ENCODE measurements around the gene PTPN14.

PTPN14 gene

GRCh38 chr1:214435867-214436266 lies 115.5 kb downstream of the PTPN14 start:
- H3K4me3 ChIP-seq (ENCODE audit: low read depth in 1 of 2, low read length in 2 of 2): no peak overlapping the region
- peaks cover 5 to 18% of the 10 kb centered on the region in 2 donors for H3K4me1 ChIP-seq (ENCODE audit: control insufficient read depth in 1 of 2, insufficient read depth in 2 of 2, low read length in 2 of 2)
- H3K9me3 ChIP-seq (ENCODE audit: control insufficient read depth in 1 of 2, low read length in 2 of 2): no peaks in the 10 kb centered on the region

GRCh38 chr1:214432245-214432644 lies 119.2 kb downstream of the PTPN14 start:
- Histone ChIP-seq H3K4me3 (ENCODE audit: low read depth in 1 of 2, low read length in 2 of 2) (no peak overlapping the region), H3K36me3 (ENCODE audit: control insufficient read depth in 1 of 2, insufficient read depth in 2 of 2, low read length in 2 of 2) (no peaks in the 10 kb centered on the region), H3K27ac (ENCODE audit: low read depth, low read length) (no peak overlapping the region), H3K4me1 (ENCODE audit: control insufficient read depth in 1 of 2, insufficient read depth in 2 of 2, low read length in 2 of 2) (no peaks in the 10 kb centered on the region), H3K9me3 (ENCODE audit: control insufficient read depth in 1 of 2, low read length in 2 of 2) (no peaks in the 10 kb centered on the region), H3K27me3 (ENCODE audit: control insufficient read depth in 1 of 2, insufficient read depth in 2 of 2, low read length in 2 of 2) (no peaks in the 10 kb centered on the region), H3K9ac (ENCODE audit: low read depth in 1 of 2, low read length in 2 of 2) (no peak overlapping the region)

More at GRCh38 chr1:214435867-214436266, 115.5 kb downstream of the PTPN14 start:
- no peaks in the 10 kb centered on the region for H3K36me3 ChIP-seq (ENCODE audit: control insufficient read depth in 1 of 2, insufficient read depth in 2 of 2, low read length in 2 of 2)
- H3K27ac ChIP-seq (ENCODE audit: low read depth, low read length): no peak overlapping the region
- H3K9ac ChIP-seq (ENCODE audit: low read depth in 1 of 2, low read length in 2 of 2): no peak overlapping the region
- no peaks in the 10 kb centered on the region for H3K27me3 ChIP-seq (ENCODE audit: control insufficient read depth in 1 of 2, insufficient read depth in 2 of 2, low read length in 2 of 2)

- no peaks in the 10 kb centered on the region for H3K36me3 ChIP-seq (ENCODE audit: control insufficient read depth in 1 of 2, insufficient read depth in 2 of 2, low read length in 2 of 2)
- no peaks in the 10 kb centered on the region for H3K9me3 ChIP-seq (ENCODE audit: control insufficient read depth in 1 of 2, low read length in 2 of 2)
- no peak overlapping the region for H3K27ac ChIP-seq (ENCODE audit: low read depth, low read length)
- no peak overlapping the region for H3K4me3 ChIP-seq (ENCODE audit: low read depth in 1 of 2, low read length in 2 of 2)
- H3K9ac ChIP-seq (ENCODE audit: low read depth in 1 of 2, low read length in 2 of 2): no peak overlapping the region
- H3K4me1 ChIP-seq (ENCODE audit: control insufficient read depth in 1 of 2, insufficient read depth in 2 of 2, low read length in 2 of 2): no peaks in the 10 kb centered on the region
- no peaks in the 10 kb centered on the region for H3K27me3 ChIP-seq (ENCODE audit: control insufficient read depth in 1 of 2, insufficient read depth in 2 of 2, low read length in 2 of 2)
Observed at GRCh38 chr1:214429951-214430770, 121.2 kb downstream of the PTPN14 start.

GRCh38 chr1:214427871-214428277 lies 123.5 kb downstream of the PTPN14 start:
- H3K9ac ChIP-seq (ENCODE audit: low read depth in 1 of 2, low read length in 2 of 2): no peak overlapping the region
- H3K36me3 ChIP-seq (ENCODE audit: control insufficient read depth in 1 of 2, insufficient read depth in 2 of 2, low read length in 2 of 2): no peaks in the 10 kb centered on the region
- no peak overlapping the region for H3K4me3 ChIP-seq (ENCODE audit: low read depth in 1 of 2, low read length in 2 of 2)
- H3K9me3 ChIP-seq (ENCODE audit: control insufficient read depth in 1 of 2, low read length in 2 of 2): no peaks in the 10 kb centered on the region
- H3K27me3 ChIP-seq (ENCODE audit: control insufficient read depth in 1 of 2, insufficient read depth in 2 of 2, low read length in 2 of 2): no peaks in the 10 kb centered on the region
- H3K27ac ChIP-seq (ENCODE audit: low read depth, low read length): no peak overlapping the region
- no peaks in the 10 kb centered on the region for H3K4me1 ChIP-seq (ENCODE audit: control insufficient read depth in 1 of 2, insufficient read depth in 2 of 2, low read length in 2 of 2)

GRCh38 chr1:214426426-214426812 lies 125.0 kb downstream of the PTPN14 start:
- Histone ChIP-seq H3K9me3 (ENCODE audit: control insufficient read depth in 1 of 2, low read length in 2 of 2) (no peaks in the 10 kb centered on the region), H3K27ac (ENCODE audit: low read depth, low read length) (no peak overlapping the region), H3K4me1 (ENCODE audit: control insufficient read depth in 1 of 2, insufficient read depth in 2 of 2, low read length in 2 of 2) (no peaks in the 10 kb centered on the region), H3K4me3 (ENCODE audit: low read depth in 1 of 2, low read length in 2 of 2) (no peak overlapping the region), H3K27me3 (ENCODE audit: control insufficient read depth in 1 of 2, insufficient read depth in 2 of 2, low read length in 2 of 2) (no peaks in the 10 kb centered on the region), H3K36me3 (ENCODE audit: control insufficient read depth in 1 of 2, insufficient read depth in 2 of 2, low read length in 2 of 2) (no peaks in the 10 kb centered on the region), H3K9ac (ENCODE audit: low read depth in 1 of 2, low read length in 2 of 2) (no peak overlapping the region)

- no peak overlapping the region for H3K27ac ChIP-seq (ENCODE audit: low read depth, low read length)
- H3K36me3 ChIP-seq (ENCODE audit: control insufficient read depth in 1 of 2, insufficient read depth in 2 of 2, low read length in 2 of 2): no peaks in the 10 kb centered on the region
- no peaks in the 10 kb centered on the region for H3K4me1 ChIP-seq (ENCODE audit: control insufficient read depth in 1 of 2, insufficient read depth in 2 of 2, low read length in 2 of 2)
- H3K9ac ChIP-seq (ENCODE audit: low read depth in 1 of 2, low read length in 2 of 2): no peak overlapping the region
- no peak overlapping the region for H3K4me3 ChIP-seq (ENCODE audit: low read depth in 1 of 2, low read length in 2 of 2)
- H3K9me3 ChIP-seq (ENCODE audit: control insufficient read depth in 1 of 2, low read length in 2 of 2): no peaks in the 10 kb centered on the region
- H3K27me3 ChIP-seq (ENCODE audit: control insufficient read depth in 1 of 2, insufficient read depth in 2 of 2, low read length in 2 of 2): no peaks in the 10 kb centered on the region
Observed at GRCh38 chr1:214425716-214426425, 125.5 kb downstream of the PTPN14 start.

GRCh38 chr1:214425101-214425500 lies 126.3 kb downstream of the PTPN14 start:
- H3K9ac ChIP-seq (ENCODE audit: low read depth in 1 of 2, low read length in 2 of 2): no peak overlapping the region
- no peaks in the 10 kb centered on the region for H3K36me3 ChIP-seq (ENCODE audit: control insufficient read depth in 1 of 2, insufficient read depth in 2 of 2, low read length in 2 of 2)
- no peaks in the 10 kb centered on the region for H3K4me1 ChIP-seq (ENCODE audit: control insufficient read depth in 1 of 2, insufficient read depth in 2 of 2, low read length in 2 of 2)
- no peaks in the 10 kb centered on the region for H3K27me3 ChIP-seq (ENCODE audit: control insufficient read depth in 1 of 2, insufficient read depth in 2 of 2, low read length in 2 of 2)
- H3K27ac ChIP-seq (ENCODE audit: low read depth, low read length): no peak overlapping the region
- H3K4me3 ChIP-seq (ENCODE audit: low read depth in 1 of 2, low read length in 2 of 2): no peak overlapping the region
- no peaks in the 10 kb centered on the region for H3K9me3 ChIP-seq (ENCODE audit: control insufficient read depth in 1 of 2, low read length in 2 of 2)

- Histone ChIP-seq H3K4me3 (ENCODE audit: low read depth in 1 of 2, low read length in 2 of 2) (no peak overlapping the region), H3K27ac (ENCODE audit: low read depth, low read length) (no peak overlapping the region), H3K4me1 (ENCODE audit: control insufficient read depth in 1 of 2, insufficient read depth in 2 of 2, low read length in 2 of 2) (no peaks in the 10 kb centered on the region), H3K9me3 (ENCODE audit: control insufficient read depth in 1 of 2, low read length in 2 of 2) (no peaks in the 10 kb centered on the region), H3K9ac (ENCODE audit: low read depth in 1 of 2, low read length in 2 of 2) (no peak overlapping the region), H3K27me3 (ENCODE audit: control insufficient read depth in 1 of 2, insufficient read depth in 2 of 2, low read length in 2 of 2) (no peaks in the 10 kb centered on the region), H3K36me3 (ENCODE audit: control insufficient read depth in 1 of 2, insufficient read depth in 2 of 2, low read length in 2 of 2) (no peaks in the 10 kb centered on the region)
Observed at GRCh38 chr1:214423045-214423444, 128.4 kb downstream of the PTPN14 start.

- Histone ChIP-seq H3K27me3 (ENCODE audit: control insufficient read depth in 1 of 2, insufficient read depth in 2 of 2, low read length in 2 of 2) (no peaks in the 10 kb centered on the region), H3K27ac (ENCODE audit: low read depth, low read length) (no peak overlapping the region), H3K9ac (ENCODE audit: low read depth in 1 of 2, low read length in 2 of 2) (no peak overlapping the region), H3K4me3 (ENCODE audit: low read depth in 1 of 2, low read length in 2 of 2) (no peak overlapping the region), H3K4me1 (ENCODE audit: control insufficient read depth in 1 of 2, insufficient read depth in 2 of 2, low read length in 2 of 2) (no peaks in the 10 kb centered on the region), H3K9me3 (ENCODE audit: control insufficient read depth in 1 of 2, low read length in 2 of 2) (no peaks in the 10 kb centered on the region), H3K36me3 (ENCODE audit: control insufficient read depth in 1 of 2, insufficient read depth in 2 of 2, low read length in 2 of 2) (no peaks in the 10 kb centered on the region)
Observed at GRCh38 chr1:214422137-214422671, 129.2 kb downstream of the PTPN14 start.

- no peak overlapping the region for H3K9ac ChIP-seq (ENCODE audit: low read depth in 1 of 2, low read length in 2 of 2)
- H3K27me3 ChIP-seq (ENCODE audit: control insufficient read depth in 1 of 2, insufficient read depth in 2 of 2, low read length in 2 of 2): no peaks in the 10 kb centered on the region
- no peaks in the 10 kb centered on the region for H3K4me1 ChIP-seq (ENCODE audit: control insufficient read depth in 1 of 2, insufficient read depth in 2 of 2, low read length in 2 of 2)
- no peak overlapping the region for H3K4me3 ChIP-seq (ENCODE audit: low read depth in 1 of 2, low read length in 2 of 2)
- H3K36me3 ChIP-seq (ENCODE audit: control insufficient read depth in 1 of 2, insufficient read depth in 2 of 2, low read length in 2 of 2): no peaks in the 10 kb centered on the region
- no peak overlapping the region for H3K27ac ChIP-seq (ENCODE audit: low read depth, low read length)
- no peaks in the 10 kb centered on the region for H3K9me3 ChIP-seq (ENCODE audit: control insufficient read depth in 1 of 2, low read length in 2 of 2)
Observed at GRCh38 chr1:214420833-214421232, 130.6 kb downstream of the PTPN14 start.
